Fibroblast of lung (primary cell): Measurements from ENCODE around the gene WWP2. TPM values are rescaled to one million over a fixed set of nuclear protein-coding genes. Genes with fewer than 3 reads are reported as not detected.
"Not testable (repeated sequence)": the region's sequence is repeated elsewhere in the genome, so short reads cannot be mapped to it uniquely, and the experiment has no call there.

ENCODE experiments used
- DNase-seq, 2 donors: peaks; one replicate each; pipeline versions ENCODE4 v3.0.0 to v3.0.0-alpha.2; 2010; ENCODE audit warnings: low read depth in 2 of 2
- H2AFZ ChIP-seq: 2 replicates; pipeline ENCODE4 v1.5.1; 2012; ENCODE audit warnings: low read length, control low read depth, inconsistent platforms
- H3K27ac ChIP-seq: 2 replicates; pipeline ENCODE4 v1.5.1; 2011; ENCODE audit warnings: low read length, control low read depth; ENCODE audit not compliant: insufficient read depth
- H3K27me3 ChIP-seq: 2 replicates; pipeline ENCODE4 v1.5.1; 2011; ENCODE audit warnings: mild to moderate bottlenecking, low read length; ENCODE audit not compliant: control insufficient read depth, insufficient read depth
- H3K36me3 ChIP-seq: 2 replicates; pipeline ENCODE4 v1.5.1; 2011; ENCODE audit warnings: low read length; ENCODE audit not compliant: control insufficient read depth, insufficient read depth
- H3K4me1 ChIP-seq: 2 replicates; pipeline ENCODE4 v1.5.1; 2011; ENCODE audit warnings: low read length; ENCODE audit not compliant: control insufficient read depth, insufficient read depth; ENCODE audit errors: extremely low read depth
- H3K4me2 ChIP-seq: 2 replicates; pipeline ENCODE4 v1.5.1; 2011; ENCODE audit warnings: low read length, control low read depth; ENCODE audit not compliant: insufficient read depth; ENCODE audit errors: extremely low read depth
- H3K4me3 ChIP-seq, 4 experiments: fragments of 200-600 bp in 1 of 4; sonication (generic) in 1 of 4; replicated peaks in 1 of 4; 2 replicates each; pipeline ENCODE4 v1.5.1; 2011 to 2016; ENCODE audit warnings: low read length in 4 of 4, low read depth in 3 of 4, mild to moderate bottlenecking in 3 of 4, control low read depth in 2 of 4, inconsistent platforms in 1 of 4, mixed read lengths in 1 of 4; ENCODE audit not compliant: insufficient read depth in 1 of 4; ENCODE audit errors: control extremely low read depth in 1 of 4
- H3K79me2 ChIP-seq: 2 replicates; pipeline ENCODE4 v1.5.1; 2012; ENCODE audit warnings: mild to moderate bottlenecking, low read length, inconsistent platforms; ENCODE audit not compliant: control insufficient read depth, insufficient read depth
- H3K9ac ChIP-seq: 2 replicates; pipeline ENCODE4 v1.5.1; 2011; ENCODE audit warnings: mild to moderate bottlenecking, low read length, control low read depth; ENCODE audit not compliant: insufficient read depth
- H3K9me3 ChIP-seq: 2 replicates; pipeline ENCODE4 v1.5.1; 2012; ENCODE audit warnings: low read depth, low read length; ENCODE audit not compliant: control insufficient read depth, insufficient read depth
- H4K20me1 ChIP-seq: 2 replicates; pipeline ENCODE4 v1.5.1; 2011; ENCODE audit warnings: low read length; ENCODE audit not compliant: control insufficient read depth, insufficient read depth; ENCODE audit errors: extremely low read depth
- CTCF ChIP-seq, 2 donors: IDR thresholded peaks in 1 of 2; conservative IDR thresholded peaks in 1 of 2; 1 replicate in 1 of 2; 2 replicates in 1 of 2; pipeline ENCODE4 v1.5.1; 2011 to 2012; ENCODE audit warnings: low read length in 2 of 2, control low read depth in 1 of 2, inconsistent platforms in 1 of 2, low read depth in 1 of 2, mild to moderate bottlenecking in 1 of 2
- EZH2 ChIP-seq: IDR thresholded peaks from 2 replicates; pipeline ENCODE4 v1.5.1; 2012; ENCODE audit warnings: low read length, control low read depth, mild to moderate bottlenecking; ENCODE audit errors: missing control alignments
- polyA plus RNA-seq, 2 donors: library from polyadenylated mRNA; depleted of rRNA in 1 of 2; stranded (reverse) in 1 of 2; unstranded in 1 of 2; fragments of >200 nt; gene quantifications; 2 replicates each; pipeline ENCODE4 v1.2.1, GENCODE V29; 2011 to 2012; ENCODE audit warnings: missing spikeins in 1 of 2
- total RNA-seq: library from RNA; depleted of rRNA; stranded (reverse); fragments of >200 nt; gene quantifications from 2 replicates; pipeline ENCODE4 v1.2.1, GENCODE V29; 2014

WWP2 gene
- total and polyA plus RNA-seq, 2 donors (not counting 1 experiment from before 2014, with no cell fraction given): 16.3 to 28.5 TPM

- H3K9me3 ChIP-seq: no peaks in the 10 kb centered on the region
- no peaks in the 10 kb centered on the region for H3K27me3 ChIP-seq
- no peaks in the 10 kb centered on the region for H4K20me1 ChIP-seq
- H3K4me1 ChIP-seq: peaks cover 2% of the 10 kb centered on the region
- DNase-seq: peak; percentile 96 to 98
- H2AFZ ChIP-seq: peak within 1 kb of the TSS; percentile 25
- no peaks in the 10 kb centered on the region for H3K36me3 ChIP-seq
- peak within 1 kb of the TSS; percentile 66 to 83 (median 78) for H3K4me3 ChIP-seq
- H3K9ac ChIP-seq: peak within 1 kb of the TSS; percentile 58
- TF ChIP-seq EZH2 (no peak), CTCF (conservative IDR thresholded peaks at IDR 0.05 in 1 of 2, IDR thresholded peaks at IDR 0.05 in 1 of 2; ENCODE audit: low read depth in 1 of 2, low read length in 2 of 2) (no peak)
- peaks cover 45% of the 10 kb centered on the region for H3K79me2 ChIP-seq
- peak within 1 kb of the TSS; percentile 93 for H3K4me2 ChIP-seq
- H3K27ac ChIP-seq: peak within 1 kb of the TSS; percentile 91
These were observed 35.6 kb upstream of the WWP2 start, which contains the start of gene NQO1 for GRCh38 chr16:69726313-69727060. Gene NQO1 (minus strand): TSS chr16:69726560. CDS start chr16:69726439, 121 bp downstream.

- no peak overlapping the region for H3K4me2 ChIP-seq
- peaks cover 2% of the 10 kb centered on the region for H3K4me1 ChIP-seq
- no peak overlapping the region for H3K27ac ChIP-seq
These were observed 34.2 kb upstream of the WWP2 start for GRCh38 chr16:69727916-69728270.

GRCh38 chr16:69729030-69729429 lies 33.1 kb upstream of the WWP2 start:
- not testable (repeated sequence) for H3K9me3 ChIP-seq, H3K4me3 ChIP-seq, H4K20me1 ChIP-seq, H3K4me2 ChIP-seq, DNase-seq, H3K9ac ChIP-seq, H3K27ac ChIP-seq, H3K27me3 ChIP-seq, H2AFZ ChIP-seq, H3K36me3 ChIP-seq, H3K4me1 ChIP-seq
- H3K79me2 ChIP-seq: peaks cover 21% of the 10 kb centered on the region

More at GRCh38 chr16:69727916-69728270, 34.2 kb upstream of the WWP2 start:
- TF ChIP-seq EZH2: no peak
- TF ChIP-seq CTCF (conservative IDR thresholded peaks at IDR 0.05 in 1 of 2, IDR thresholded peaks at IDR 0.05 in 1 of 2; ENCODE audit: low read depth in 1 of 2, low read length in 2 of 2): no peak
- no peak for DNase-seq
- no peaks in the 10 kb centered on the region for H3K36me3 ChIP-seq
- H3K9ac ChIP-seq: no peak overlapping the region
- no peaks in the 10 kb centered on the region for H3K9me3 ChIP-seq
- H2AFZ ChIP-seq: no peak overlapping the region
- no peaks in the 10 kb centered on the region for H3K27me3 ChIP-seq
- peaks cover 32% of the 10 kb centered on the region for H3K79me2 ChIP-seq
- no peak overlapping the region for H3K4me3 ChIP-seq
- H4K20me1 ChIP-seq: no peaks in the 10 kb centered on the region

GRCh38 chr16:69731280-69731679 lies 30.9 kb upstream of the WWP2 start:
- not testable (repeated sequence) for H3K9me3 ChIP-seq, H3K27ac ChIP-seq, H3K4me1 ChIP-seq, H3K79me2 ChIP-seq, H2AFZ ChIP-seq, H4K20me1 ChIP-seq, H3K4me2 ChIP-seq, H3K9ac ChIP-seq, H3K36me3 ChIP-seq, DNase-seq, H3K27me3 ChIP-seq, H3K4me3 ChIP-seq
